ENCODE results near the gene CSNK2A1.

CSNK2A1 gene

DNA sequence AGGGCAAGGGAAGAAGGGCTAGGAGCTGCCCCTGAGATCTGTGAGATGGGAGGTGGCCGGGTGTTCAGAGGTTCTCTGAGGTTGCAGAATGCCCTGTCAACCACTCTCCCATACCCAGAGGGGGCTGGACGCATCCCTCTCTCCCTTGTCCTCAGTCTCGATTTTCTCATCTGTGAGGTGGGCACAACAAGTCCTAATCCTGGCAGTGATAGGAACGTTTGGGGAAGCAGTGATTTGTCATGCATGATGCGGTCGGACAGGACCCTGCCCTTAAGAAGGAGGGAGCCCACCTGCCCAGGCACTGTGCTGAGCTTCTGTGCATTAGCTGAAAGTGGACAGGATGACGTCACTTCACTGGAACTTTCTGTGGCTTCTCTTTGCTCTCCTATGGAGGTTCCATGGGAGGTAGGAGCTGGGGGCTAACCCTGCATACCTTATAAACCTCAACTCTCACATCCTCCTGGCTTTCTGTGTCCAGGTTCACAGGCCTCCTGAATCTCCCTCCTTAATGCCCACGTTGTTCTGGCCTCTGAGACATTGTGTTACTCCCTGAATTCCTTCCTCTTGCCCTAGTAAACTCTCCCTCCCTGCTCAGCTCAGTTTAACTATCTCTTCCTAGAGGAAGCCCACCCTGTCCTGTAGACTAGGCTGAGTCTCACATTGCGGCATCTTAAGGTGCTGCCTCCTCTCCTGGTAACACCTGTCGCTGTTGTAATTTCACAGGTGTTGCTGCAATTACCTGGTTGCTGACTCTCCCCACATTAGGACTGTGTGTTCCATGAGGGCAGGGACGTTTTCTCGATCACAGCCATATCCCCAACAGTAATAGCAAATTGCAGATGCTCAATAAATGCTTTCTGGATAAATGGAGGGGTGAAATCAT lies 30.1 kb upstream of the CSNK2A1 start:
- Mint-ChIP-seq H3K4me3 (no peak overlapping the region), H3K4me1 (peaks cover 1% of the 10 kb centered on the region), H3K9me3 (no peaks in the 10 kb centered on the region), H3K27ac (no peak overlapping the region), H3K27me3 (peaks cover 33% of the 10 kb centered on the region), H3K36me3 (ENCODE audit: low read depth) (no peaks in the 10 kb centered on the region)
- ATAC-seq (no peak), DNase-seq (no peak)

DNA sequence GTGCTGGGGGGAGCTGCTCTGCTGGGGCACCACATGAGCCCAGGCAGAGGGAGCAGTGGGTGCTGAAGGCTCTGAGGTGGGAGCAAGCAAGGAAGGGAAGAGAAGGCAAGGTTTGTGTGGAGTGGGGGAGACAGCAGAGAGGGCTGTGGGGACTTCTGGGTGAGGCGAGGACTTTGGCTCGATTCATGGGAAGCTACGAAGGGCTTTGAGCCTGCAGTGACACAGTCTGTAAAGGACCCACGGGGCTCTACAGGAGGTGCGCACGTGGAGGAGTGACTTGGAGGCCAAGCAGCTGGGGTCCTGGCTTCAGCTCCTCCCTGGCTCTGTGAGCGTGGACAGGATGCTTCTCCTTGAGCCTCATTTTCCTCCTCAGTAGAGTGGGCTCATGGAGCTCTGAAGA lies 29.1 kb upstream of the CSNK2A1 start:
- Mint-ChIP-seq H3K27ac (no peak overlapping the region), H3K4me1 (peaks cover 3% of the 10 kb centered on the region), H3K4me3 (no peak overlapping the region), H3K9me3 (no peaks in the 10 kb centered on the region), H3K36me3 (ENCODE audit: low read depth) (no peaks in the 10 kb centered on the region), H3K27me3 (peaks cover 34% of the 10 kb centered on the region)
- ATAC-seq (no peak), DNase-seq (no peak)

DNA sequence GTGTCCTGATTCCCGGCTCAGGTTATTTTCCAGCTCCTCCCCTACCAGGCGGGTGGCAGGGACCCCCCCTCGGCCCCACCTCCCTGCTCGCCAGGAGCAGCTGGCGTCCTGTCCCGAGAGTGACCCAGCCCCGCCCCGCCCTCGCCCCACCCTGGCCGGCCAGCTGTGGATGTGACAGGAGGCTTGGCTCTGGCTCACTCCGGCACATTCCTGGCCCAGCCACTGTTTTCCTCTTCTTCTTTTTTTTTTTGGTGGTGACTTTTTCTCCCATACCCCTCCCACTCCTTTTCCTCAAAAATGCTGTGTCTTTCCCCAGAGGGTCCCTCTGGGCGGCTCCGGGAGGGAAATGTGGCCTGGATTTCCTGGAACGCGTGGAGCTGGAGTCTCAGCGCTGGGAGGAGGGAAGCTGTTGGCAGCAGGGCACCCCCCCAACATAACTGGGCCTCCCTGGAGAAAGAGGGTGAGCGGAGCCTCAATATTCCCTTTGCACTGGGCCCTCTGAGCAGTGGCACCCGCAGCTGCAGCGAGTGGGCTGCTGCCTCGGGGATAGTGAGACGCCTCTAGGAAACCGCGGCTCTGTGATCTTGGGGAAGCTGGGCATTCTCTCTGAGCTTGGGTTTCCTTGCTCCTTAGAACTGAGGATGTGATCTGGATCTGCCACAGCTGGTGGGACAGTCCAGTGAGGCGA lies 28.3 kb upstream of the CSNK2A1 start:
- ATAC-seq (no peak), DNase-seq (no peak)
- H3K4me3 Mint-ChIP-seq, result no peak overlapping the region
- peaks cover 40% of the 10 kb centered on the region for H3K27me3 Mint-ChIP-seq
- no peaks in the 10 kb centered on the region for H3K9me3 Mint-ChIP-seq
- peaks cover 3% of the 10 kb centered on the region for H3K4me1 Mint-ChIP-seq
- H3K36me3 Mint-ChIP-seq (ENCODE audit: low read depth), result no peaks in the 10 kb centered on the region
- no peak overlapping the region for H3K27ac Mint-ChIP-seq

DNA sequence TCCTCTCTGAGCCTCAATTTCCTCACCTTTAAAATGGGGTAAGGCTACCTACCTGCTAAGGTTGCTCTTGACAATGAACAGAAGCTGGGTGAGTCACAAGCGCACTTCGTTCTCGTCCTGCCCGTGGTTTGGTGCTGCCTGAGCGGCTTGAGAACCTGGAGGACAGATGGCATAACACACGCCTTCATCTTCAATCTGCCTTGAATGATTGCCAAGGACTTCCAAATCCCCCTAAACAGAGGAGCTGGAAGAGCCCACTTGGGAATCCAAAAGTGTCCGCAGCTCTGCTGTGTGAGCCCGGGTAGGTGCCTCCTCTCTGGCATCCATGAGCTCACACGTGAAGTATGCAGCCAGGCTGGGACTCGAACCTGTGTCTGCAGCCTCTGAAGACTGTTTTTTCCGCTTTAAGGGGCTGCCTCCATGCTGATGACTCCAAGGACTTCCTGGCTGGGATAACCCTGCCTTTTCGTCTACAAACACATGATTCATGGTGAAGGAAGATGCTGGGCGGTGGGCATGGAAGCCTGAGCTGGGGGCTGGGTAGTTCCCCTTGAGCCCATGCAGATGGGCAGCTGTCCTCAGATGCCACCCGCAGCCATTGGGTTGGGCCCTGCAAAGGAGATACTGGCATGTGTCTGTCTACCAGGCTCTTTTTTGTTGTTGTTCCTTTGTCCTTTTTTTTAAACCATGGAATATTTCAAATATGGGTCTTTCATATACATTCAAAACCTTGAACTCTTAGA lies 25.3 kb upstream of the CSNK2A1 start:
- no peak for ATAC-seq
- H3K36me3 Mint-ChIP-seq (ENCODE audit: low read depth), result no peaks in the 10 kb centered on the region
- no peak overlapping the region for H3K27ac Mint-ChIP-seq
- no peak for DNase-seq
- H3K27me3 Mint-ChIP-seq, result peaks cover 35% of the 10 kb centered on the region
- no peaks in the 10 kb centered on the region for H3K9me3 Mint-ChIP-seq
- no peak overlapping the region for H3K4me3 Mint-ChIP-seq
- peaks cover 3% of the 10 kb centered on the region for H3K4me1 Mint-ChIP-seq

DNA sequence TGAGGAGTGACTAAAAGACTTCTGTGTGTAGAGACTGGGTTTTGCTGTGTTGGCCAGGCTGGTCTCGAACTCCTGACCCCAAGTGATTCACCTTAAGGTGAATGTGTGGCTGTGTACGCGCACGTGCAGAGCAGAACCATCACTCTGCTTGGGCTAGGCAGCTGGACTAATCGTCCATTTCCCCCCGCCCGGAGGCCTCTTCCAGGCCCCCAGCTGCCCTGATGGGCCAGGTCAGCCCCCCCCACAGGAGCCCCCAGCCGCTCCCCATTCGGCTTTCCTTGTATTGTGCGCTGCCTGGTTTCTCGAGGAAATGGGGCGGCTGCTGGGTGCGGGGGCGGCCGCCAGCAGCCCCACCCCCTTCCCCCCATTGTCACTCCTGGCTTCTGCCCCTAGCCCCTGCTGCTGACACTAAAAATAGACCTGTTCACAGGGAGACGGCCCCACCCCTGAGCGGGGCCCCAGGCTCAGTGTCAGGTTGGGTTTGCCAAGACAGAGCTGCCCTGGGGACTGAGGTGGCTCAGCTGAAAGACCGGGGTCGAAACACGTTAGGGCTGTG lies 24.6 kb upstream of the CSNK2A1 start:
- Mint-ChIP-seq H3K27me3 (peaks cover 28% of the 10 kb centered on the region), H3K27ac (no peak overlapping the region), H3K36me3 (ENCODE audit: low read depth) (no peaks in the 10 kb centered on the region), H3K4me1 (peaks cover 3% of the 10 kb centered on the region), H3K9me3 (no peaks in the 10 kb centered on the region), H3K4me3 (no peak overlapping the region)
- no peak for DNase-seq
- no peak for ATAC-seq

DNA sequence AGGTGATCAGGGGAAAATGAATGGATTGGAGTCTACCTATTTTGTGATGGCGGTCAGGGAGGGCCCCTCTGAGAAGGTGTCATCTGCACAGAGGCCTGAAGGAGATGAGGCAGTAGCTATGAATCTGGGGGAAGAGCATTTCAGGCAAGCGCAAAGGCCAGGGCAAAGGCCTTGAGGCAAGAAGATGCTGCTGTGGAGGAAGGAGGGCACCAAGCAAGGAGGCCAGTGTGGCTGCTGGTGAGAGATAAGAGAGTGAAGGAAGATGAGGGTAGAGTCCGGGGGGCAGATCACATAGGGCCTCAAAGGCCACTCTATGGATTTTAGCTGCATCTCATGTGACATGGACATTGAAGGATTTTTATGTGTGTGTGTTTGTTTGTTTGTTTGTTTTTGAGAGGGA lies 20.6 kb upstream of the CSNK2A1 start:
- no peak overlapping the region for H3K27ac Mint-ChIP-seq
- no peak overlapping the region for H3K4me3 Mint-ChIP-seq
- peaks cover 21% of the 10 kb centered on the region for H3K27me3 Mint-ChIP-seq
- H3K36me3 Mint-ChIP-seq (ENCODE audit: low read depth), result no peaks in the 10 kb centered on the region
- no peaks in the 10 kb centered on the region for H3K9me3 Mint-ChIP-seq
- DNase-seq, result no peak
- peaks cover 3% of the 10 kb centered on the region for H3K4me1 Mint-ChIP-seq
- no peak for ATAC-seq

- Mint-ChIP-seq H3K4me3 (no peak overlapping the region), H3K27ac (no peak overlapping the region), H3K9me3 (no peaks in the 10 kb centered on the region), H3K4me1 (no peaks in the 10 kb centered on the region), H3K36me3 (ENCODE audit: low read depth) (no peaks in the 10 kb centered on the region), H3K27me3 (peaks cover 16% of the 10 kb centered on the region)
- DNase-seq, result no peak
- no peak for ATAC-seq
Observed at GRCh38 chr20:563187-563586, 19.6 kb upstream of the CSNK2A1 start.

- no peak overlapping the region for H3K27ac Mint-ChIP-seq
- no peaks in the 10 kb centered on the region for H3K36me3 Mint-ChIP-seq (ENCODE audit: low read depth)
Observed at GRCh38 chr20:562232-562897, 18.8 kb upstream of the CSNK2A1 start.

DNA sequence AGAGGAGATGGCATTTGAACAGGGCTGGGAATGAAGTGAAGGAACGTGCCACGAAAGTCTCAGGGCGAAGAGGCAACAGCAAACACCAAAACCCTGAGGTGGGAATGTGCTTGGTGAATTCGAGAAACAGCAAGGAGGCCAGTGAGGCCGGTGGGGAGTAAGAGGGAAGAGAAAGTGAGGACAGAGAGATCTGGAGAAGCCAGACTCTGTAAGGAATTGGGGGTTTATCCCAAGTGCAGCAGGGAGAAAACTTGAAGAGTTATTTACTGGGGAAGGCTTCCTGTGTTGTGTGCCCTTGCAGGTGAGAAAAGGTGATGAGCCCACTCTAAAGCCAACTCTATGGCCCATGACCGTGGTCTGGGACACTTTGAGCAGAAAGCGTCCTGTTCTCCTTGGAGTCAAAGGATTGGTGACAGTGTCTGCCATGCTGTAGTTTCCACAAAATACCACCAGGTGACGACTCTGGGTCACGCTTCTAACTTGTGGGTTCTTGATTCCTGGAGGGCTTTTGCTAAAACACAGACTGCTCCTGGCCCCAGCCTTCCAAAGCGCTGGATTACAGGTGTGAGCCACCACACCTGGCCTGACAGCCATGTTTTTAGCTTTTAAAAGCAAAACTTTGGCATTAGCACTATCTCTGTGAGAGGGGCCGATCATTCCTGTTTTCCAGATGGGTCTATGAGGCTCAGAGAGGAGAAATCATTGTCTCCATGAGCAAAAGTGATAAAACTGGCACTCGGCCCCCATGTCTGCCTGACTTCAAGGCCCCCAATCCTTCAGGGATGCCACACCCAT lies 18.0 kb upstream of the CSNK2A1 start:
- H3K9me3 Mint-ChIP-seq, result no peaks in the 10 kb centered on the region
- peak; percentile 50 for DNase-seq
- ATAC-seq, result peak; percentile 58
- peaks cover 9% of the 10 kb centered on the region for H3K27me3 Mint-ChIP-seq
- H3K27ac Mint-ChIP-seq, result no peak overlapping the region
- H3K36me3 Mint-ChIP-seq (ENCODE audit: low read depth), result no peaks in the 10 kb centered on the region
- no peaks in the 10 kb centered on the region for H3K4me1 Mint-ChIP-seq
- no peak overlapping the region for H3K4me3 Mint-ChIP-seq

More at GRCh38 chr20:562232-562897, 18.8 kb upstream of the CSNK2A1 start:
- H3K9me3 Mint-ChIP-seq, result no peaks in the 10 kb centered on the region
- ATAC-seq (no peak), DNase-seq (no peak)
- no peaks in the 10 kb centered on the region for H3K4me1 Mint-ChIP-seq
- H3K4me3 Mint-ChIP-seq, result no peak overlapping the region
- H3K27me3 Mint-ChIP-seq, result peaks cover 15% of the 10 kb centered on the region

- Mint-ChIP-seq H3K4me1 (no peaks in the 10 kb centered on the region), H3K9me3 (no peaks in the 10 kb centered on the region), H3K36me3 (ENCODE audit: low read depth) (no peaks in the 10 kb centered on the region), H3K4me3 (no peak overlapping the region), H3K27ac (no peak overlapping the region), H3K27me3 (peaks cover 10% of the 10 kb centered on the region)
- DNase-seq (no peak), ATAC-seq (no peak)
Observed at GRCh38 chr20:560680-561079, 17.1 kb upstream of the CSNK2A1 start.

DNA sequence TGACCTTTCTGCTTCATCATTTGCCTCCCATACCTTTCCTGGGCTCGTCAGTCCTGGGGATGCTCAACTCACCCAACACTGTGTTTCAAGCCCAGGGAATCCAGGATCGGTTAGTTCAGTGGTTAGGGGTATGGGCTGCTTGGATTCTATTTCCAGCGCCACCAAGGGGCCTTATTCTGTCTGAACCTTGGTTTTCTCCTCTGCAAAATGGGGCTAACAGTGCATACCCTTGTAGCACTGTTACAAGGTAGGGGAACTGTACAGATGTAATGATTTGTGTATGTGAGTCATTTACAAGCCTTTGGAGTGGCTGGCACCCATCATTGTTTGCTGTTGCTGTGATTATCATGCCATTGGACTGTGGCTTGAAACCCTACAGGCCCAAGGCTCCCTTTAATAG lies 14.5 kb upstream of the CSNK2A1 start:
- H3K4me3 Mint-ChIP-seq, result no peak overlapping the region

DNA sequence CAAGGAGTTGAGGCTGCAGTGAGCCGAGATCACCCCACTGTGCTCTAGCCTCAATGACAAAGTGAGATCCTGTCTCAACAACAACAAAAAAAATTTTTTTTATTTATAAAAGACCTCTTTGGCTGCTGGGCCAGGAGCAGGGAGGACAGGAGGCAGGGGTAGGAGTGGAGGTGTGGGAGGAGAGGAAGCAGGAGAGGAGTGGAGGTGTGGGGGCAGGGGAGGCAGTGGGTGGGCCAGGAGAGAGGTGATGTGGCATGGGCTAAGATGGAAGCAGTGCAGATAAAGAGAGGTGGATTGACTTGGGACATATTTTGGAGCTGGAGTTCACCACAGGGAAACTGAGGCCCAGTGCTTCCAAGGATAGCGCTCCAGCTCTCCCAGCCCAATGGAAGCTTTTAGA lies 13.4 kb upstream of the CSNK2A1 start:
- ATAC-seq, result no peak

More for the DNA sequence above, 14.5 kb upstream of the CSNK2A1 start:
- ATAC-seq (no peak), DNase-seq (no peak)
- Mint-ChIP-seq H3K4me1 (peaks cover 5% of the 10 kb centered on the region), H3K9me3 (no peaks in the 10 kb centered on the region), H3K36me3 (ENCODE audit: low read depth) (no peaks in the 10 kb centered on the region), H3K27me3 (peaks cover 29% of the 10 kb centered on the region), H3K27ac (no peak overlapping the region)

GRCh38 chr20:555976-556385 lies 12.4 kb upstream of the CSNK2A1 start:
- Mint-ChIP-seq H3K4me1 (peaks cover 6% of the 10 kb centered on the region), H3K27ac (no peak overlapping the region), H3K36me3 (ENCODE audit: low read depth) (no peaks in the 10 kb centered on the region), H3K9me3 (no peaks in the 10 kb centered on the region), H3K4me3 (no peak overlapping the region), H3K27me3 (peaks cover 36% of the 10 kb centered on the region)
- DNase-seq, result no peak
- ATAC-seq, result no peak

More for the DNA sequence above, 13.4 kb upstream of the CSNK2A1 start:
- no peak overlapping the region for H3K4me3 Mint-ChIP-seq
- H3K9me3 Mint-ChIP-seq, result no peaks in the 10 kb centered on the region
- H3K4me1 Mint-ChIP-seq, result peaks cover 6% of the 10 kb centered on the region
- H3K27ac Mint-ChIP-seq, result no peak overlapping the region
- H3K36me3 Mint-ChIP-seq (ENCODE audit: low read depth), result no peaks in the 10 kb centered on the region
- DNase-seq, result no peak
- H3K27me3 Mint-ChIP-seq, result peaks cover 33% of the 10 kb centered on the region

Measured in activated naive CD8-positive, alpha-beta T cell treated with anti-CD3 and anti-CD28 coated beads, Interleukin-2, amount 50 U/mL, for 24 hours (primary cell).